ENCODE data around the gene OPN1LW. TPM values are rescaled to one million over a fixed set of nuclear protein-coding genes. Genes with fewer than 3 reads are reported as not detected.

OPN1LW gene
- total and polyA plus RNA-seq, 4 donors, result not detected

DNA sequence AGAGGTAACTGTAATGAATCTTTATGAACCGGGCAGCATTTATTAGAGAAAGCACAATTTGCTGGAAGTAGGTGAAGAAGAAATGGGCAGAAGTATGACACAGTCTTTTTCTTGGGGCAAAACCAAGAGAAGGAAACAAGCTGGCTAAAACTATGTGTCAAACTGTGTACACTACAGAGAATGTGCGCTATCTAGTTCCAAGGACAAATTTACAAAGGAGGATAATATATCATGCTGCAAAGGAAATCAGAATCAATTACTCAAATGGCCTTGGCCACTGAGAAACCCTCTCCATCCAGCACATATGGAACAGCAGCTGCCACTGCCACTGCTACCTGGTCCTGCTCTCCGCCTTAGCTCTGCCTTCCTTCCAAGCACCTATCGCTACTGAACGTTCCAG lies 29.4 kb upstream of the OPN1LW start:
- DNase-seq, result no peak
- TF ChIP-seq, protein P1, sequence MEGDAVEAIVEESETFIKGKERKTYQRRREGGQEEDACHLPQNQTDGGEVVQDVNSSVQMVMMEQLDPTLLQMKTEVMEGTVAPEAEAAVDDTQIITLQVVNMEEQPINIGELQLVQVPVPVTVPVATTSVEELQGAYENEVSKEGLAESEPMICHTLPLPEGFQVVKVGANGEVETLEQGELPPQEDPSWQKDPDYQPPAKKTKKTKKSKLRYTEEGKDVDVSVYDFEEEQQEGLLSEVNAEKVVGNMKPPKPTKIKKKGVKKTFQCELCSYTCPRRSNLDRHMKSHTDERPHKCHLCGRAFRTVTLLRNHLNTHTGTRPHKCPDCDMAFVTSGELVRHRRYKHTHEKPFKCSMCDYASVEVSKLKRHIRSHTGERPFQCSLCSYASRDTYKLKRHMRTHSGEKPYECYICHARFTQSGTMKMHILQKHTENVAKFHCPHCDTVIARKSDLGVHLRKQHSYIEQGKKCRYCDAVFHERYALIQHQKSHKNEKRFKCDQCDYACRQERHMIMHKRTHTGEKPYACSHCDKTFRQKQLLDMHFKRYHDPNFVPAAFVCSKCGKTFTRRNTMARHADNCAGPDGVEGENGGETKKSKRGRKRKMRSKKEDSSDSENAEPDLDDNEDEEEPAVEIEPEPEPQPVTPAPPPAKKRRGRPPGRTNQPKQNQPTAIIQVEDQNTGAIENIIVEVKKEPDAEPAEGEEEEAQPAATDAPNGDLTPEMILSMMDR (IDR thresholded peaks at IDR 0.05; ENCODE audit: control extremely low read depth, extremely low read depth), result no peak
- no peak overlapping the region for H3K9ac ChIP-seq (ENCODE audit: insufficient read depth in 1 of 2, low read length in 2 of 2)
- H3K9me3 ChIP-seq (ENCODE audit: control insufficient read depth in 4 of 4, insufficient read depth in 3 of 4, low read length in 3 of 4), result peaks cover 0 to 5% (median 0%) of the 10 kb centered on the region in 4 donors
- no peaks in the 10 kb centered on the region for H3K27me3 ChIP-seq (ENCODE audit: control insufficient read depth in 3 of 3, insufficient read depth in 3 of 3, low read length in 2 of 3)
- 87 to 90% methylated on average over 5 of the region's 5 CpGs for WGBS, 2 donors
- peaks cover 0 to 1% (median 0%) of the 10 kb centered on the region in 5 donors for H3K4me1 ChIP-seq (ENCODE audit: control insufficient read depth in 5 of 5, insufficient read depth in 5 of 5, low read length in 5 of 5)
- H3K36me3 ChIP-seq (ENCODE audit: control insufficient read depth in 4 of 4, insufficient read depth in 4 of 4, low read length in 4 of 4), result no peaks in the 10 kb centered on the region
- H3K27ac ChIP-seq (ENCODE audit: low read depth in 1 of 2, low read length in 1 of 2), result no peak overlapping the region
- H3K4me3 ChIP-seq, result no peak overlapping the region
- no peak for ATAC-seq (ENCODE audit: insufficient read depth, low FRiP score)

DNA sequence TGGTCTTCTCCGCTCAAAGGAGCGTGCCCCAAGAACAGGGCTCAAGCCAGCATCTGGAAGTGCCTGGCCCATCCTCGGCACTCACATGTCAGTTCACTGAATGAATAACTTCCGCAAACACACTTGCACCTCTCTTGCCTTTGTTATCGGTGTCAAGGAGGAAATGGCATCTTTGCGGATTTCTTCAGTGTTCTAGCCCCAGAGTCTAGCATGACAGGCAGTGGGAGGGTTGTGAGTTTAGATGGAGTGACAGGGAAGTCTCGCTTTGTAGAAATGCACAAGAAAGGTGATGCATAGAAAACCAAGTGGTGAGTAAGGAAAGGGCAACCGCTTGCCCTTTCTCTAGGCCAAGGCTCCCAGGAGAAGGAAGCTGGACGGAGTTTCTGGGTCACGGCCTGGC lies 29.0 kb upstream of the OPN1LW start:
- H3K27ac ChIP-seq (ENCODE audit: low read depth in 1 of 2, low read length in 1 of 2), result no peak overlapping the region
- peaks cover 0 to 5% (median 0%) of the 10 kb centered on the region in 4 donors for H3K9me3 ChIP-seq (ENCODE audit: control insufficient read depth in 4 of 4, insufficient read depth in 3 of 4, low read length in 3 of 4)
- no peaks in the 10 kb centered on the region for H3K27me3 ChIP-seq (ENCODE audit: control insufficient read depth in 3 of 3, insufficient read depth in 3 of 3, low read length in 2 of 3)
- 80% methylated on average over 10 of the region's 10 CpGs for WGBS, 2 donors
- H3K4me1 ChIP-seq (ENCODE audit: control insufficient read depth in 5 of 5, insufficient read depth in 5 of 5, low read length in 5 of 5), result peaks cover 0 to 1% (median 0%) of the 10 kb centered on the region in 5 donors
- no peak overlapping the region for H3K9ac ChIP-seq (ENCODE audit: insufficient read depth in 1 of 2, low read length in 2 of 2)
- H3K36me3 ChIP-seq (ENCODE audit: control insufficient read depth in 4 of 4, insufficient read depth in 4 of 4, low read length in 4 of 4), result no peaks in the 10 kb centered on the region
- TF ChIP-seq, protein P1 (IDR thresholded peaks at IDR 0.05; ENCODE audit: control extremely low read depth, extremely low read depth), result no peak
- no peak overlapping the region for H3K4me3 ChIP-seq
- ATAC-seq (ENCODE audit: insufficient read depth, low FRiP score), result no peak
- no peak for DNase-seq

DNA sequence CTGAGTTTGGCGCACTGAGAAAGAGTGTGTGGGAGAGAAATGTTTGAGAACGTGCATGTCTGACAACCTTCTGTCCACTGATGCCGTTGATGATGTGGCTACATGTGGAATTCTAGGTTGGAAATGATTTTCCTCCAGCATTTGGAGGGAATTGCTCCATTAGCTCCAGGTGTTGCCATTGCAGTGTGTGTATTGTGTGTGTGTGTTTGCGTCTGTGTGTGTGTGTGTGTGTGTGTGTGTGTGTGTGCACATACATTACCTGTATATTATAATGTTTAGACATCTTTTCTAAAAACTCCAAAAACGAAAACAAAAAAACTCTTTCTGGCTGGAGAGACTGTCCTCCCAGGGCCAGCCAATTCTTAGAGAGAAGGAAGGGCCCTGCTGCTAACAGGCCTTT lies 28.3 kb upstream of the OPN1LW start:
- TF ChIP-seq, protein P1 (IDR thresholded peaks at IDR 0.05; ENCODE audit: control extremely low read depth, extremely low read depth), result no peak
- Histone ChIP-seq H3K4me3 (no peak overlapping the region), H3K9me3 (ENCODE audit: control insufficient read depth in 4 of 4, insufficient read depth in 3 of 4, low read length in 3 of 4) (peaks cover 0 to 5% (median 0%) of the 10 kb centered on the region in 4 donors), H3K27me3 (ENCODE audit: control insufficient read depth in 3 of 3, insufficient read depth in 3 of 3, low read length in 2 of 3) (no peaks in the 10 kb centered on the region), H3K36me3 (ENCODE audit: control insufficient read depth in 4 of 4, insufficient read depth in 4 of 4, low read length in 4 of 4) (no peaks in the 10 kb centered on the region), H3K4me1 (ENCODE audit: control insufficient read depth in 5 of 5, insufficient read depth in 5 of 5, low read length in 5 of 5) (peaks cover 0 to 1% (median 0%) of the 10 kb centered on the region in 5 donors), H3K9ac (ENCODE audit: insufficient read depth in 1 of 2, low read length in 2 of 2) (no peak overlapping the region), H3K27ac (ENCODE audit: low read depth in 1 of 2, low read length in 1 of 2) (no peak overlapping the region)
- WGBS, 2 donors, result 82 to 98% methylated on average over 4 to 5 of the region's 5 CpGs
- DNase-seq (no peak), ATAC-seq (ENCODE audit: insufficient read depth, low FRiP score) (no peak)

All from lung (tissue), 12 donors.